Peyer's patch (tissue), 4 donors: Measurements from ENCODE around the gene ZNF181. TPM values are rescaled to one million over a fixed set of nuclear protein-coding genes. Genes with fewer than 3 reads are reported as not detected.

Source experiments
- DNase-seq, 3 donors: peaks; one replicate each; pipeline ENCODE4 v3.0.0-alpha.2; 2017 to 2019
- H3K27ac ChIP-seq, 4 donors: fragments of 200-600 bp; sonication (generic); one replicate each; pipeline ENCODE4 v1.5.1; 2016 to 2019
- H3K27me3 ChIP-seq, 2 donors: fragments of 200-600 bp; sonication (generic); one replicate each; pipeline ENCODE4 v1.5.1; 2019
- H3K36me3 ChIP-seq, 3 donors: fragments of 200-600 bp; sonication (generic); one replicate each; pipeline ENCODE4 v1.5.1; 2016 to 2019
- H3K4me1 ChIP-seq, 4 donors: fragments of 200-600 bp; sonication (generic); one replicate each; pipeline ENCODE4 v1.5.1; 2016 to 2019
- H3K4me3 ChIP-seq, 4 donors: fragments of 200-600 bp; sonication (generic); 1 replicate in 3 of 4; 2 replicates in 1 of 4; pipeline ENCODE4 v1.5.1; 2016 to 2019; ENCODE audit warnings: mild to moderate bottlenecking in 1 of 4
- H3K9me3 ChIP-seq, 4 donors: fragments of 200-600 bp; sonication (generic); one replicate each; pipeline ENCODE4 v1.5.1; 2016 to 2019; ENCODE audit warnings: mild to moderate bottlenecking in 1 of 4
- CTCF ChIP-seq, 6 experiments: fragments of 450-650 bp in 4 of 6; fragments of 200-600 bp in 2 of 6; sonication (generic) in 1 of 6; IDR thresholded peaks; one replicate each; pipeline ENCODE4 v1.5.1; 2017 to 2019; ENCODE audit warnings: antibody characterized with exemption in 6 of 6, mild to moderate bottlenecking in 3 of 6, moderate library complexity in 1 of 6
- POLR2A ChIP-seq, 2 donors: fragments of 450-650 bp; IDR thresholded peaks; one replicate each; pipeline ENCODE4 v1.5.1; 2017; ENCODE audit warnings: antibody characterized with exemption in 2 of 2, mild to moderate bottlenecking in 2 of 2, moderate library complexity in 2 of 2
- total RNA-seq, 4 donors: library from RNA; depleted of rRNA; stranded (reverse); fragments of >200 nt; gene quantifications; one replicate each; pipeline ENCODE4 v1.1.0, GENCODE V29; 2016

ZNF181 gene
- total RNA-seq, 4 donors from 2014 or later = 12.1 to 24.3 (median 18.3) TPM

- TF ChIP-seq CTCF (IDR thresholded peaks at IDR 0.05) (no peak), POLR2A (IDR thresholded peaks at IDR 0.05) (no peak)
- no peak for DNase-seq
- Histone ChIP-seq H3K4me1 (no peaks in the 10 kb centered on the region), H3K36me3 (no peaks in the 10 kb centered on the region), H3K9me3 (peaks cover 0 to 3% (median 1%) of the 10 kb centered on the region in 4 donors), H3K27me3 (no peaks in the 10 kb centered on the region), H3K4me3 (no peak overlapping the region), H3K27ac (no peak overlapping the region)
Observed at GRCh38 chr19:34692549-34692948, 41.5 kb upstream of the ZNF181 start.

GRCh38 chr19:34707661-34708060 is 26.4 kb upstream of the ZNF181 start:
- TF ChIP-seq POLR2A (IDR thresholded peaks at IDR 0.05) (no peak), CTCF (IDR thresholded peaks at IDR 0.05) (no peak)
- Histone ChIP-seq H3K4me3 (no peak overlapping the region), H3K27me3 (no peaks in the 10 kb centered on the region), H3K27ac (no peak overlapping the region), H3K36me3 (no peaks in the 10 kb centered on the region), H3K4me1 (no peaks in the 10 kb centered on the region), H3K9me3 (no peaks in the 10 kb centered on the region)
- DNase-seq = no peak

- TF ChIP-seq CTCF (IDR thresholded peaks at IDR 0.05) (no peak), POLR2A (IDR thresholded peaks at IDR 0.05) (no peak)
- Histone ChIP-seq H3K27me3 (no peaks in the 10 kb centered on the region), H3K27ac (no peak overlapping the region), H3K4me1 (no peaks in the 10 kb centered on the region), H3K9me3 (peaks cover 0 to 3% (median 0%) of the 10 kb centered on the region in 4 donors), H3K4me3 (no peak overlapping the region), H3K36me3 (no peaks in the 10 kb centered on the region)
- DNase-seq = no peak
Observed at GRCh38 chr19:34711890-34712289, 22.2 kb upstream of the ZNF181 start.

- Histone ChIP-seq H3K4me1 (no peaks in the 10 kb centered on the region), H3K36me3 (no peaks in the 10 kb centered on the region), H3K9me3 (peaks cover 0 to 3% (median 0%) of the 10 kb centered on the region in 4 donors), H3K27me3 (no peaks in the 10 kb centered on the region), H3K27ac (no peak overlapping the region), H3K4me3 (no peak overlapping the region)
- TF ChIP-seq CTCF (IDR thresholded peaks at IDR 0.05) (peak; percentile 67 to 93 (median 83)), POLR2A (IDR thresholded peaks at IDR 0.05) (no peak)
- peak in 2 of 3 donors; percentile 35 to 79 for DNase-seq
Observed at GRCh38 chr19:34712395-34713261, 21.4 kb upstream of the ZNF181 start.

GRCh38 chr19:34713262-34713637 is 20.8 kb upstream of the ZNF181 start:
- H3K27me3 ChIP-seq = no peaks in the 10 kb centered on the region
- no peak overlapping the region for H3K27ac ChIP-seq
- no peaks in the 10 kb centered on the region for H3K36me3 ChIP-seq
- peaks cover 0 to 3% (median 0%) of the 10 kb centered on the region in 4 donors for H3K9me3 ChIP-seq
- no peak for DNase-seq
- no peaks in the 10 kb centered on the region for H3K4me1 ChIP-seq
- TF ChIP-seq POLR2A (IDR thresholded peaks at IDR 0.05) (no peak), CTCF (IDR thresholded peaks at IDR 0.05) (no peak)
- H3K4me3 ChIP-seq = no peak overlapping the region
